ENCODE results near the gene FLT3.
"Not testable (repeated sequence)": the region's sequence is repeated elsewhere in the genome, so short reads cannot be mapped to it uniquely, and the experiment has no call there.

Gene FLT3

DNA sequence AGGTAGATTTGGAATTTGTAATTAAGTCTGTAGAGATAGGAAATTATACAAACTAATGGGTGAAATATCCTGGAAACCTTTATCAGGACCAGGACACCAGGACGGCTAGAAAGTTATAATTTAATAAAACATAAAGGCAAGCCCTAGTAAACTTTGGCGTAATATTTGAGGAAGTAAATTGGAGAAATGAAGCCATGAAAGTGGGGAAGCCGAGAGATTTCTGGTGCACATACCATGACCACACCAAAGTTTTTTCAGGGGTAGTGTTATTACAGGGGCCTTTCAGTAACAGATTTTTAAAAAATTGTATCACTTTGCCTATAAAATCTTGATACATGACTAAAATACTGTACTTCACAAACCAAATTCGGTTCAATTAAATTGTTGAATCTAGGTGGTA is 57.2 kb downstream of the FLT3 start:
- no peak for DNase-seq

DNA sequence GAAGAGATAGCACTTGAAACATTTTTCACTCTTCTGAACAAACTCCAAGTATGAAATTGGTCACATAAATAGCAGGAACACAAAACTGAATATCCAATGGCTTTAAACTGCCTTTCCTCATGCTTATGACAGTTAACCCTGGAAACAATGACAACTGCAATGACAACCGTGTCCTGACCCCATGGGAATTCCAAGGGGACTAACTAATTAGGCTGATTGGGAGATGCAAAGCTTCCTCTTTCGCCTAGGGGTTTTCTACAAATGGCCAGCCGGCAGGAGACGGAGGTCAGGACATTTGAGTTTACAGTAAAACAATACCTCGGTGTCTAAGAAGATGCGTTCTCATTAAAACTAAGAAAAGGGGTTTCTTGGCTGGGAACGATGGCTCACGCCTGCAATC is 58.9 kb downstream of the FLT3 start:
- no peak for DNase-seq

DNA sequence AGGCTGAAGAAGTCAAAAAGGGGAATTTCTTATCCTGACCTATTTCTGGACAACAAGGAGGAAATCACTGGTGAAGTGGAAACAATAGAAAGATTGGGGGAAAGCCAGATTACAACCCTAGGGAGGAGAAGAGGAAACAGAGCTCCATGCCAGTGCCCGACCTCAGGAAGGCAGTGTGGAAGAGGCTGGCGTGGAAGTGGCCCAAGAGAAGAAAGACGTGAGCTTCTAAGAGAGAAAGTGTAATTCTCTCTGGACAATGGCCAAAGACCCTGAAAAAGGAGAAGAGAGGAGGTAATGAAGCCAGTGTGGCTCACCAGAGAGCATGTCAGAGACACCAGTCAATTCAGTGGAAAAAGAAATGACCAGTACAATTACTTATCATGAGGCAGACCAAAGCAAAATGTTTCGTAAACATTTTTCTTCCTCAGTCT is 59.3 kb downstream of the FLT3 start:
- DNase-seq, result no peak

DNA sequence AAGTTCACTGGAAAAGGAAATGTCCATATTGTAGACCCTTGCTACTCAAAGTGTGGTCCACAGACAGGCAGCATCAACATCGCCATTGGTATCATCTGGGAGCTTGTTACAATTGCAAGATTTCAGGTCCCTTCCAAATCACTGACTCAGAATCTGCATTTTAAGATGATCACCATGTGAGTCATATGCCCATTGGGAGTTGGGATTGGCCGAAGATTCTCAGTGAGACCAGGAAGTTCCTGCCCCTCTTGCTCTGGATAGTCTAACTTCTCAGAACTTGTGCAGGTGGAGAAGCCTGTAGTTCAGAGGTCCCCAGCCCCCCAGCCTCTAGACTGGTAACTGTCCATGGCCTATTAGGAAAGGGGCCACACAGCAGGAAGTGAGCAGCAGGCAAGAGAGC is 63.0 kb downstream of the FLT3 start:
- DNase-seq, result no peak

DNA sequence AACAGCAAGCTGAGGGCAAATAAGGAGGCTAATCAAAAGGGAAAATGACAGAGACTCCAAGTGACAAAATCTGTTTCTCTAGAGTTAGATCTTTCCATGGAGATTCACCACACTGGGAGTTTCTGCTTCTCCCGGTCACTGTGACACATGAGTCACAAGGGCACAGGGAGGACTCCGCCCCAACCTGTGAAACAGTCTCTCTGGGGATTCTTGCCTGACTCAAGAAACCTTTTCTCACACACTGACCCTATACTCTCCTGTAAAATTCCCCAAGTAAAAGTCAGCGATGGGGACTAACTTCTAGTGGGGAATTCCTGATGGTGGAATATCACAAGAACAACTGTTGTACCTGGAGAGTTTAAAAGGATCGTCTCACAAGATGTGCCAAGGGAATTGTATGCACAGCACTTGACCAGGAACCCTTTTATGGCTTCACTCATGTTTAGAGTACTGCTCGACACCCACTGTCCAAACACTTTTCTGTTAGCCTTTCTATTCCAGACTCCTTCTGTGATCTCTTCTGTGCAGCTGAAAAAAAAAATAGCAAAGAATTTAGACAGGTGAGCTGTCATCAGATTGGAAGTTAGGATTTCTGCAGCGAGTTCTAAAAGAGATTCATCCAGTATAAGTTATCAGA is 65.1 kb downstream of the FLT3 start:
- DNase-seq, result no peak

DNA sequence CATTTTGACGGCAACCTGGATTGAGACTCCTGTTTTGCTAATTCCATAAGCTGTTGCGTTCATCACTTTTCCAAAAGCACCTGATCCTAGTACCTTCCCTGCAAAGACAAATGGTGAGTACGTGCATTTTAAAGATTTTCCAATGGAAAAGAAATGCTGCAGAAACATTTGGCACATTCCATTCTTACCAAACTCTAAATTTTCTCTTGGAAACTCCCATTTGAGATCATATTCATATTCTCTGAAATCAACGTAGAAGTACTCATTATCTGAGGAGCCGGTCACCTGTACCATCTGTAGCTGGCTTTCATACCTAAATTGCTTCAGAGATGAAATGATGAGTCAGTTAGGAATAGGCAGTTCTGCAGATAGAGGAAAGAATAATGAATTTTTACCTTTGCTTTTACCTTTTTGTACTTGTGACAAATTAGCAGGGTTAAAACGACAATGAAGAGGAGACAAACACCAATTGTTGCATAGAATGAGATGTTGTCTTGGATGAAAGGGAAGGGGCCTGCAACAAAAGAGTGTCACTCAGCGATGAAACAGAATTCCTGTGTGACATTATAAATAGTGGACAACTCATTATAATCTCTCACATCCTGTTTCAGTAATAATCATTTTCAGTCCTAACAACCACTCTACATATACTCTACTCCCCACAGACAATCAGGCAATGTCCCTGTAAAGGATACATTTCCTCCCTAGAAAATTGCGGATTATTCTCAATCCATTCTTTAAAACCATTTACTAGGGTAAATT is 66.3 kb downstream of the FLT3 start:
- no peak for DNase-seq

DNA sequence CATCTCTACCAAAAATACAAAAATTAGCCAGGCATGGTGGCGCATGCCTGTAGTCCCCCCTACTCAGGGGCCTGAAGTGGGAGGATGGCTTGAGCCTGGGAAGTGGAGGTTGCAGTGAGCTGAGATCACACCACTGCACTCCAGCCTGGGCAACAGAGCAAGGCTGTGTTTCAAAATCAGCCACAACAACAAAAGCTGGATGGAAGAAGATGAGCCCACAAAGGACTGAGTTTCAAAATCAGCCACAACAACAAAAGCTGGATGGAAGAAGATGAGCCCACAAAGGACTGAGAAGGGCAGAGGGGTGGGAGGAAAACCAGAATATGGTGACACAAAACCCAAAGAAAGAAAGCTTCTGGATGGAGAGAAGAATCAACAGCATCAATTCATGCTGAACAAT is 67.9 kb downstream of the FLT3 start:
- DNase-seq, result not testable (repeated sequence)

DNA sequence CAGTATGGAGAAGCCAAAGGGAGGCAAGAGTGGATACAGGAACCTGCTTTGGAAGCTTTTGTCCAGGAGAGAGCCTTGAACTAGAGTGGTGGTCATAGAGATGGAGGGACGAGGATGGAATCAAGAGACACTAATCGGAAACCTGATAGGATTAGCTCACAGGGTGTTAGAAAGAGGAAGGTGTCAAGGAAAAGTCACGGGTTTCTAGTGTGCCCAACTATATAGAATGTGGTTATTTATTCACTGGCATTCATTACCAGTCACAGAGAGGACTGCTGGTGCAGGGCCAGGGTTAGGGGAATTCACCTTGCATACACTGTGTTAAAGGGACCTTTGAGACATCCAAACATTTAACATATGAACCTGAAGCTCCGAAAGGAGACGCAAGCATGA is 68.5 kb downstream of the FLT3 start:
- DNase-seq, result no peak

DNA sequence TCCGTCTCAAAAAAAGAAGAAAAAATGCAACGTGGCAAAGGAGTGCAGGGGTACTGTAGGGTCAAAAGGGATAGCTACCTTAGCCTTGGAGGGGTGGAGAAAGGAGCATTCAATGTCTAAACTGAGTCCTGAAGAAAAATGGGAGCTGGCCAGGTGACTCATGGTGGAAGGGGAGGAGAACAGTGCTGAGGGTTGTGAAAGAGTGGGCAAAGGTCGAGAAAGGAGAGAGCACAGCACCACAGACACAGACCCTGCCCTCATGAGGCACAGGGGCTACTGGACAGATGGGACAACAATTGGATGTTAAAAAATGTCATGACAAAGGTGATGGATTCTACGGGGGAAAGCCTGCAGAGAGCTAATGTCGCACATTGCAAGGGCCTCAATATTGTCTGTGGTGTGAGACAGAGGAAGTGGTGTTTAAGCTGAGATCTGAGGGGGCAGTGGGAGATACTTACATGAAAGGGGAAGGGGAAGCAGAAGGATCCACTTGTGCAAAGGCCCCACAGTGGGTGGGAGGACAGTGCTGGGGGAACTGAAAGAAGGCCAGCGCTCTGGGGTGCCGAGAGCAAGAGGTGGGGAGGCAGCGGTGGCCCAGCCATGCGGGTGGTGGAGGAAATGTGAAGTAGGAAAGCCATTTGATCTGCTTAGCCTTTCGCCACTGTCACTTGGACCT is 69.0 kb downstream of the FLT3 start:
- no peak for DNase-seq

DNA sequence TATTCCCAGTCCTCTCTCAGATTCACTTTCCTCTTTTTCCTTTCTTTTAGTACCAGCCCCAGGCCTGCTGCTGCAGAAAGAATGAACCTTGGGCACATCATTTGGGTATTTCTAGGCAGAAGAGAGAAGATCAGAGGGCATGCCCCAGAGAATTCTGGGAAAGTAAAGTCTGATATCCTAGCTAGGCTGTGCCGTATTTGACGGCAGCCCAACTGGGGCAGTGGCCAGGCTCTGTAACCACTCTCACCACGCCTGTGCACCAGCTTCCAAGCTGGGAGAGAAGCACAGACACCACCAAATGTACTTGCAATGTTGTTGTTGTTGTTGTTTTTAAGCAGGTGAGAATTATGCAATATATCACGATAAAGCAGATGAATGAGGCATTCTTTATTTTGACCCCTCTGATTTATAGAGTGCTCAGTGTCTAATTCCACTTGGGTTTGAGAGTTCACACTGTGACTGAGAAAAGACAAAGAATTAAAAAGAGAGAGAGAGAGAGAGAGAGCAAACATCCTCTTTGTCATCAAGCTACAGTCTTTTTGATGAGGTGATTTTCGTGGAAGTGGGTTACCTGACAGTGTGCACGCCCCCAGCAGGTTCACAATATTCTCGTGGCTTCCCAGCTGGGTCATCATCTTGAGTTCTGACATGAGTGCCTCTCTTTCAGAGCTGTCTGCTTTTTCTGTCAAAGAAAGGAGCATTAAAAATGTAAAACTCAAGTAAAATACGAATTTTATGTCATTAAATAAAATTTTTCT is 72.6 kb downstream of the FLT3 start:
- no peak for DNase-seq

DNA sequence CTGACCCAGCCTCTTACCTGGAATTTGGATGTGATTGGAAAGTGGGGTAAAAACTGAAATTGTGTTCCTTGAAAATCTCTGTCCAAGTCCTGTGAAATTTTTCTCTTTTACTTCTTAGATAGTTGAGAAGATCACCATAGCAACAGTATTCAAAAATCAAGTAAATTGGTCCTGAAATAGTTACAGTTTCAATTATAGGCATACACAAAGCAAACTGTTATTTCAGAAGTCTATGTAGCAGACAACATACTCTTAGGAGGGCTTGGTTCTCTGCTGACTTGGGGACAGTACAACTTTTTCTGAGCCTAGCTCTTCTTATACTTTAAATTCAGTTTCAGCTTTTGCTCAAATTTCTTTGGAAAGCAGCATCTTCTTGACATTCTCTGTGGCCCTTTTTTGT is 73.3 kb downstream of the FLT3 start:
- DNase-seq, result no peak

DNA sequence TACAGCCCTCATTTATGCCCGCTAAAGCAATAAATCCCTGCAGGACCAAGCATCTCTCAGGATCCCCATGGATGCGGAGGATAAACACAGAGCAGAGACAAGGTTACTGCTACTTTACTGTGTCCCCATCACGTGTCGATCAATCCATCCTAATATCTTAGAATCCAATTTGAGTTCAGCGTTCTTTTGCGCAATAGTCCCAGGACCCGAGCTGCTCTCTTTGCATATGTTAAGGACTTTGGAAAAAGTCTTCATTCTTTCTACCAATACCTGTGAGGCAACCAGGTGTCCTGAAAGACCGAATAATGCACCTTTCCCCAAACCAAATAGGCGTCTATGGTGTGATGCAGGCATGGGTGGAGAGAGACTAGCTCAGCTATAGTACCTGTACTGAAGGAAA is 73.9 kb downstream of the FLT3 start:
- no peak for DNase-seq

DNA sequence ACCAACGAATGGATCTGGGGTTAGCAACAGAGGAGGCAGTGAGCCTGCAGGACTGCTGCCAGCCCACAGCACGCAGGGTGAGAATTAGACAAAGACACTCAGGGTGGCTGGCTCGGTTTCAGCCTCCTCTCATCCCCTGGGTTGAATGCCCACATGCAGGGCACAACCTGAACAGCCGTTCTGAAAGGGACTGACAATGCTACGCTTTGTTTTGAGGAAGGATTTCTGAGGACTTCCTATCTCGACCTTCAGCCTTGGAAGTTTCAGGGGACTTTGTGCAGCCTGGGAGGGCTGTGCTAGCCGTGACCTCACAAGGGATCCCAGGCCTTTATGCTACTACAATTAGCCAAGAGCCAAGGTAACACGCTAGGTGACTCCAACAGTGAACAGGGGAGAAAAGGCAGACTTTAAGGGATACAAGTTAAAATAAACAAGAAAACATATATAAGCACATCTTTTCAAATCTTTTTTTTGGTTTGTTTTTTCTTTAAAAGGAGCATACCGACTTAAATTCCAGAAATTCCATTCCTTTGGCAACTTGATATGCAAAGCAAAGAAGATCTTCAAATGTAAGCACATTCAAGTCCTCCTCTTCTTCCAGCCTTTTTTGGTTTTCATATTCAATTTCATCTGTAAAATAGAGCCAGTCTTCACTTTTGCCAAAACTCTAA is 77.4 kb downstream of the FLT3 start:
- DNase-seq, result no peak

DNA sequence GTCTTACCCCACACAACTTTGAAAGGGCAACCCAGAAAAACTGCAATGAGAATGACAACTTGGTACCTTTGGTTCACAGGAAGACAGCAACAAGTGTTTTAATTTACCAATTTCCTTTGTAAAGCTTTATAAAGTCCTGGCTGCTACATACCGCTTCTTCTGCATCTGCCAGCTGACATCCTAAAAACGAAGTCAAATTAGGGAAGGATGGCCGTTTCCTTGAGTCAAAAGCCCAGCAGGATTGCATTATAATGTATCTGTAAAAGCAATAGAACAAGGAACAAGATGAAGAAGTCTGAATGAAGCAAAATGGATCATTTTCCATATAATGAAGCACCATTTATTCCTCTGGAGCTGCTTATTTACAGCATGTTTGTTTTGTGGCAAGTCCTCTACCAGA is 86.1 kb downstream of the FLT3 start:
- no peak for DNase-seq

DNA sequence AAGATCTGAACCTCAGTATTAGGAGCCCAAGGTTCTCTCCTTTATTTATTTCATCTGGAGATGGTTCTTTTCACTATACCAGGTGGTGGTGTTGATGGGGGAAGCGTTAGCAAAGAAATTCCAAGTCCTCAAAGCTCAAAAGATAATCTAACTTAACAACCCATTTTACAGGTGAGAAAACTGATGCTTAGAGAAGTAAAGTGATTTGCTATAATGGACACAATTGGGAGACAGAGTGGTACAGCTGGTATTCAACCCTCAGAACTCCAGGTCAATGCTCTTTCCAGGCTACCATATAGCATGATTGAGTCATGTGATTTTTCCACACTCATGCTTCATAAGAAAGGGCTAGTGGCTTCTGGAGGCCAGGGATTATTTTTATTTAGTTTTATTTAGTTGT is 86.9 kb downstream of the FLT3 start:
- no peak for DNase-seq

DNA sequence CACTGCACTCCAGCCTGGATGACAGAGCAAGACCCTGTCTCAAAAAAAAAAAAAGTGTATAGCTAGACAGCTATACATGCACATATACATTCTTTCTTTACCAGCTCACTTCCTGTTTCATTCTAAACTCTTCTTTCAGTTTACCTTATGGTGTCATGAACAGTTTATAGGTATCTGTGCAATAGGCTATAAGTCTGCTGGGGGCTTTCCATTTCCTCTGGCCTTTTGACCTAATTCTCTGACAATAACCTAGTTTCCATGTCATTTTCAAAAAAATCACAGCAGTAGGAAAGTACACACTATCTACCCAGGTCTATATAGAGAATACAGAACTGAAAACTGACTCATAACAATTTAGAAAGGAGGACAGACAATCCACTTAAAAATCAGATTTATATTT is 87.5 kb downstream of the FLT3 start:
- no peak for DNase-seq

DNA sequence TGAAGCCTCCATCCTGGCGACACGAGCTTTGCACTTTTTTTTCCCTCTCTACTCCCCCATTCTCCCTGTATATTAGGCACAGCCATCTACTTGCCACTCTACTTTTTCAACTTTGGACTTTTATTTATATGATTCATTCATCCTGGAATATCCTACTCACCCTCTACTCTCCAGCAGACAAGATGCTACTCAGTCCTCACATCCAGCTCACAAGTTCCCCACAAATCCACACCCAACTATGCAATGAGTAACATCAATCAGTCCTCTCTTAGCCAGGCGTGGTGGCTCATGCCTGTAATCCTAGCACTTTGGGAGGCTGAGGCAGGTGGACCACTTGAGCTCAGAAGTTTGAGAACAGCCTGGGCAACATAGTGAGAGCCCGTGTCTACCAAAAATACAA is 88.0 kb downstream of the FLT3 start:
- no peak for DNase-seq

DNA sequence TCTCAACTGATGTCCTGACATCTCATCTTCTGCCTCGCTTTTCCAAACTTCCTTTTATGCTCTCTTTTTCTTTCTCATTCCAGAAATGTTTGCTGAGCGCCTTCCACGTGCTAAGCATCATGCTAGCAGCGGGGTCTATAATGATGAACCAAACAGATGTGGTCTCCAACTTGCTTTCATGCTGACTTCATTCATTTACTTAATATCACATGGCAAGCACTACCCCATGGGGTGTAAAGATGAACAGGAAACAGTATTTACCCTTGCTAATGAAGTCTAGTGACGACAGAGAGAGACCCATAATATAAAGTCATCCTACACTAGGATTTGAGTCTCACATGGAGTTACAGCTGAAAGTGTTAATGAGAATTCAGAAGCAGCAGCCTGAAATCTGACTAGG is 90.3 kb downstream of the FLT3 start:
- no peak for DNase-seq

DNA sequence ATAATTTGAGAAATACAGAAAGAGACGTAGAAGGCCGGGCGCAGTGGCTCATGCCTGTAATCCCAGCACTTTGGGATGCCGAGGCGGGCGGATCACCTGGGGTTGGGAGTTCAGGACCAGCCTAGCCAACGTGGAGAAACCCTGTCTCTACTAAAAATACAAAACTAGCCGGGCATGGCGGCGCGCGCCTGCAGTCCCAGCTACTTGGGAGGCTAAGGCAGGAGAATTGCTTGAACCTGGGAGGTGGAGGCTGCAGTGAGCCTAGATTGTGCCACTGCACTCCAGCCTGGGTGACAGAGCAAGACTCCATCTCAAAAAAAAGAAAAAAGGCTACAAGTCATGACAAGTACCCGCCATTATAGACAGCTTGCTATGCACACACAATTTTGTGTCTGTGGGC is 95.4 kb downstream of the FLT3 start:
- DNase-seq, result not testable (repeated sequence)

DNA sequence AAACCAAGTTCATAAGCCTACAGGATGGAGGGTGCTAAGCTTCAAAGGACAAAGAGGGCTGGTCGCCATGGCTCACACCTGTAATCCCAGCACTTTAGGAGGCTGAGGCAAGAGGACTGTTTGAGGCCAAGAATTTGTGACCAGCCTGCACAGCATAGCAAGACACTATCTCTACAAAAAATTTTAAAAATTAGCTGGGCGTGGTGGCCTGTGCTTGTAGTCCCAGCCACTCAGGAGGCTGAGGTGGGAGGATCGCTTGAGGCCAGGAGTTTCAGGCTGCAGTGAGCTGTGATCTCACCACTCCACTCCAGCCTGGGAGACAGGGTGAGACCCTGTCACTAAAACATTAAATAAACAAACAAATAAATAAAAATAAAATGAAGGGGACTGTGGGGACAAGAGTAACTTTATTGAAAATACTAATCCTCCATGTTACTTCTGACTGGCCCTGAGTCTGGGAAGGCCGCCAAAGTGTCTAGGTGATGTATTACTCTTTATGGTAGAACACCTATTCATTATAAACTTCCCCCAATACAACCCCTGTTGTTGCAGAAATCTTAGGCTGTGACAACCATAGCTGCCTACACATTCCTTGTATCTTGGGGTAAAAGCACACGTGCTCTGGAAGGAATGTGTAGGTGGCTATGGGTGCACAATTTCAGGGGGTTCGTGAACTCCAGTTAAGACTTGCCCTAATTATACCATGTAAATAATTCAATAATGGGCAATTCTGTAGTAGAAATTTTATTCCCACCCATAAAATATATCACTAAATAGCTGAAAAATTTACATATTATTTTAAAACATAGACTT is 97.3 kb downstream of the FLT3 start:
- no peak for DNase-seq

DNA sequence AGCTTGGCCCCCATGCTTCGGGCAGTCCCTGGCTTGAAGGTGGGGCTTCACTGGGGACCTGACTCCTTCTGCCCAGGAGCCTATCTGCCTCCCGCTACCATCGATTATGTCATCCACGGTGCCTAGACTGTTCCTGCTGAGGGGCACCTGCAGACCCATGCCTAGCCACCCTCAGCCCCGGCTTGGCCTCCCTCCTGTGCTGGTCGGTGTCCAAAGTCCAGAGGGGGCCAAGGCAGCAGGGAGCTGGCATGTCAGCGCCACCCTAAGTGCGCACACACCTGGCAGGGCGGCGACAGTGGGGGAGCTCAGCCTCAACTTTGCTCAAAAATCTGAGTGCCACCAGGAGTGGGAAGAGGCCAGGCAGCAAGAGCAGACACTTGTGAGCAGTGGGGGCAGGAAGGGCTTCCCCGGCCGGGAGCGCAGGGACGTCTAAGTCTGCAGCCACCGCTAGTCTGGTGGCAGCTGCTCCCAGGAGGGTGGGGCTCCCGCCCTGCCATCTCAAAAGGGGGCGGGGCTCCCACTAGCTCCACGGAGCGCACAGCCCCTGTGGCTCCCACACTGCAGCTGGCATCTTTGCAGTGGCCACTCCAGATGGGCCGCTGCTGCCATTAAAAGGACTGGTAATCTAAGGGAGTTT is 98.4 kb downstream of the FLT3 start:
- DNase-seq, result no peak

DNA sequence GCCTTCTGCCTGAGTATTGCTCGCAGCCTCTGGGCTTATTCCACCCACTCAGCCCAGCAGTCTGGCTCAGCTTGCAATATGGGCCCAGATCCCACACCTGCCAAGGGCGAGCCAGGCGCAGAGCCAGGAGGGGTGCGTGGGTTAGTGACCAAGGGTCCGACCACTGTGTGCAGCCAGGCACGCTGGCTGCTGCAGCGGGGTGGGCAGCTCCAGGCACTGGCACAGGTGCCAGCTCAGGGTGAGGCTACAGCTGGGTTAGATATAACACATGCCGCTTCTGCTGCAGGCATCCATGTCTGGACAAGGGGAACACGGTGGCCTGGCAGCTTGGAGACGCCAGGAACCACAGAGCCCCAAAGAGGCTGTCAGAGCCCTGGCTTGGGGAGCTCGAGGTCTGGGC is 99.3 kb downstream of the FLT3 start:
- DNase-seq, result no peak

Measured in activated effector memory CD4-positive, alpha-beta T cell treated with anti-CD3 and anti-CD28 coated beads, Interleukin-2, amount 50 U/mL, for 16 hours (primary cell).